Measurements from ENCODE around the gene LBX2.
A peak's percentile ranks its signal among the peaks of the same experiment; 100 is the strongest.
"Not testable (repeated sequence)": the region's sequence is repeated elsewhere in the genome, so short reads cannot be mapped to it uniquely, and the experiment has no call there.

Gene LBX2

GRCh38 chr2:74503506-74504475 is 4.4 kb upstream of the LBX2 start:
- no peak for DNase-seq

- DNase-seq: no peak
Observed at GRCh38 chr2:74502720-74503505, 3.5 kb upstream of the LBX2 start.

GRCh38 chr2:74502147-74502719 is 2.8 kb upstream of the LBX2 start:
- DNase-seq: no peak

GRCh38 chr2:74501335-74502071 is 2.1 kb upstream of the LBX2 start:
- DNase-seq: no peak

- DNase-seq: no peak
Observed at GRCh38 chr2:74500578-74500946, 1.2 kb upstream of the LBX2 start.

- DNase-seq: no peak
Observed at GRCh38 chr2:74499940-74500577, 656 bp upstream of the LBX2 start.

GRCh38 chr2:74498500-74499266 is 720 bp downstream of the LBX2 start:
- no peak for DNase-seq

- DNase-seq: no peak
Observed at GRCh38 chr2:74497777-74498499, 1.5 kb downstream of the LBX2 start.

GRCh38 chr2:74496997-74497776 is 2.2 kb downstream of the LBX2 start:
- no peak for DNase-seq

GRCh38 chr2:74495440-74495839 is 4.0 kb downstream of the LBX2 start:
- DNase-seq: no peak

- no peak for DNase-seq
Observed at GRCh38 chr2:74493546-74493945, 5.9 kb downstream of the LBX2 start.

GRCh38 chr2:74491648-74492544 is 7.5 kb downstream of the LBX2 start:
- no peak for DNase-seq

- no peak for DNase-seq
Observed at GRCh38 chr2:74489906-74490305, 9.5 kb downstream of the LBX2 start.

- no peak for DNase-seq
Observed at GRCh38 chr2:74488643-74489481, 10.5 kb downstream of the LBX2 start.

- DNase-seq: no peak
Observed at GRCh38 chr2:74486141-74486540, 13.3 kb downstream of the LBX2 start.

- not testable (repeated sequence) for DNase-seq
Observed at GRCh38 chr2:74483675-74484164, 15.7 kb downstream of the LBX2 start.

GRCh38 chr2:74482801-74483674 is 16.4 kb downstream of the LBX2 start, which contains the start of the genes CCDC142 and TTC31:
Gene CCDC142 (minus strand): TSS chr2:74482998. CDS start chr2:74482837, 161 bp downstream.
Gene TTC31 (plus strand): TSS chr2:74483081. CDS start chr2:74483096, 15 bp downstream.
- peak; percentile 89 for DNase-seq
